Measurements from ENCODE around the gene IGF1.

DNA sequence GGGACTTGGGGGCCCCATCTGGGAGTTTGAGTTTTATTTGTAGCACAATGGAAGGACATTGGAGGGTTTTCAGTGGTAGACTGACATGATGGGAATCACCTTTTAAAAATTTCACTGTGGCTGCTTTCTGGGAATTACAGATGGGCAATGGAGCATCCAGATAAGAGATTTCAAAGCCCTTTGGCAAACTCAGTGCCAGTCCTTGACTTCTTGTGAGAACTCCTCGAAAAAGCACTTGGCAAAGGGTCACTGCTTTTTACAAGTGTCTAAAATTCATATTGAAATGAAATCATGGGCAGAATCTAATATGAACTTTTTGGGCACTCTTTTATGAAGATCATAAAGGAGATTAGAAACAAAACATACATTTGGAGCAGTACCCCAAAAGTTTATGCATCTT is 34.3 kb upstream of the IGF1 start:
- TF ChIP-seq, protein P1, sequence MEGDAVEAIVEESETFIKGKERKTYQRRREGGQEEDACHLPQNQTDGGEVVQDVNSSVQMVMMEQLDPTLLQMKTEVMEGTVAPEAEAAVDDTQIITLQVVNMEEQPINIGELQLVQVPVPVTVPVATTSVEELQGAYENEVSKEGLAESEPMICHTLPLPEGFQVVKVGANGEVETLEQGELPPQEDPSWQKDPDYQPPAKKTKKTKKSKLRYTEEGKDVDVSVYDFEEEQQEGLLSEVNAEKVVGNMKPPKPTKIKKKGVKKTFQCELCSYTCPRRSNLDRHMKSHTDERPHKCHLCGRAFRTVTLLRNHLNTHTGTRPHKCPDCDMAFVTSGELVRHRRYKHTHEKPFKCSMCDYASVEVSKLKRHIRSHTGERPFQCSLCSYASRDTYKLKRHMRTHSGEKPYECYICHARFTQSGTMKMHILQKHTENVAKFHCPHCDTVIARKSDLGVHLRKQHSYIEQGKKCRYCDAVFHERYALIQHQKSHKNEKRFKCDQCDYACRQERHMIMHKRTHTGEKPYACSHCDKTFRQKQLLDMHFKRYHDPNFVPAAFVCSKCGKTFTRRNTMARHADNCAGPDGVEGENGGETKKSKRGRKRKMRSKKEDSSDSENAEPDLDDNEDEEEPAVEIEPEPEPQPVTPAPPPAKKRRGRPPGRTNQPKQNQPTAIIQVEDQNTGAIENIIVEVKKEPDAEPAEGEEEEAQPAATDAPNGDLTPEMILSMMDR (IDR thresholded peaks at IDR 0.05), result no peak
- TF ChIP-seq POLR2A (IDR thresholded peaks at IDR 0.05), result no peak
